ENCODE measurements around the gene TEAD1. TPM values are rescaled to one million over a fixed set of nuclear protein-coding genes. Genes with fewer than 3 reads are reported as not detected.

TEAD1 gene
- polyA plus RNA-seq, 5 donors, result 47.5 to 104 (median 79.0) TPM

DNA sequence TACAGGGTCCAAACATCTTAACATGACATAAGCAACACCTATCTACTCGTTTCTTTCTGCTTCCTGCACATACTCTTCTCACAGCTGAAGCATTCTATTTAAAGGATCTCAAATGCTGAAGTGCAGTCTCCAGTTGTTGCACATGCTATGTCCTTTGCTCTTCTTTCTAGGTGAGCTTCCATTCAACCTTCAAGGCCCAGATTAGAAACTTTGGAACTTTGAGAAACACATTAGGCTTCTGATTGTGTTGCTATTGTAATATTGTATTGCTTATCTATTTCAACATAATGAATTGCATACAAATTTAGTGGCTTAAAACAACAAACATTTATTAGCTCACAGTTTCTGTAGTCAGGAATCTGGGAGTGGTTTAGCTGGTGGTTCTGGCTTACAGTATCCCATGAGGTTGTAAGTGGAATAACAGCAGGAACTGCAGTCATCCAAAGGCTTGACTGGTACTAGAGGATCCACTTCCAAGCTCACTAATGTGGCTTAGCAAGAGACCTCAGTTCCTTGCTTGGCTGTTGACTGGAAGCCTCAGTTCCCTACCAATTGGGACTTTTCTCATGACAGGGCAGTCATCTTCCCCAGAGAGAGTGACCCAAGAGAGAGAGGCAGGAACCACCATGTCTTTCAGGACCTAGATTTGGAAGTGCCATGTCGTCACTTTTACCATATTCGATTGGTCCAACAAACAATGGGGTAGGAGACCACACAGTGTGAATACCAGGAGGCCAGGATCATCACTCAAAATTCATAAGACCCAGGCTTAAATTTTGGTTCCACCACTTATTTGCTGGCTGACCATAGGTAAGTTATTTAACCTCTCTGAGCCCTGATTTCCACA lies 307.7 kb downstream of the TEAD1 start:
- no peak for DNase-seq

DNA sequence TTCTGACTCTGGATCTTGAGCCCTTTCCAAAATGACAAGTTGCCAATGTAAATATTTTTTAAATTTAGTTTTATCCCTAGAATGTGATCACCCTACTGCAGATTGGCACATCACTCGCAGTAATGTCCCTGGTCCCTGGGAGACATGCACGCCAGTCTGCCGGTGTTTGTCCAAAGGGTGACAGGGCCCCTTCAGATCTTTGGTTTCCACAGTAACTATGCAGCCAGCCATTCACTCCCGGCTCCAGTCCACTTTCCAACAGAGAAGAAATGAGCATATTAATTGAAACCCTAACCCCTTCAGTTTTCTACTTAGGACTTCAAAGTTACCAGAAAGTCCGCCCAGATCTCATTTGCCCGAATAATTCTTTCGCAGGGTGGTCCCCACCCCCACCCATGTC lies 309.1 kb downstream of the TEAD1 start:
- DNase-seq, result no peak

- DNase-seq, result no peak
Observed at GRCh38 chr11:12986194-12986898, 312.1 kb downstream of the TEAD1 start.

DNA sequence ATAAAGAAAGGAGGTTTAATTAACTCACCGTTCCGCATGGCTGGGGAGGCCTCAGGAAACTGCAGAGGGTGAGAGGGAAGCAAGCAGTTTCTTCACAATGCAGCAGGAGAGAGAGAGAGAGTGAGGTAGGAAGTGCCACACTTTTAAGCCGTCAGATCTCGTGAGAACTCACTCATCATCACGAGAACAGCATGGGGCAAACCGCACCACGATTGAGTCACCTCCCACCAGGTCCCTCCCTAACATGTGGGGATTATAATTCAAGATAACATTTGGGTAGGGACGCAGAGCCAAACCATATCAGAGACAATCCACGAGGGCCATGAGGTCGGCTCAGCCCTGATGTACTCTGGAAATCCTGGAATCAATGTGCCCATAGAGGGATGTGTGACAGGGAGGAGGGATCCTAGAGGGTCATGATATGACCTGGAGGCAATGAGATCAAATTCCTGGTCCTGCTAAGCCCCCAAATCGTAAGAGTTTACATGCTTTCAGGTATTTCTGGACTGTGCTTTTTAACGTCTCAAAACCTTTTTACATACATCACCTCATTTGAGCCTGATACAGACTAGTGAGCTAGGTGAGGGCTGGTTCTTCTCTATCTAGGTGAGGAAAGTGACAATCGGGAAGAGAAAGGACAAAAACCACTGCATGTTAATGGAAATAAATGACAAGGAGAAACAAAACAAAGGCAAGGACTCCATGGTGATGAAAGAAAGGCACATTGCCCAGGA lies 315.4 kb downstream of the TEAD1 start:
- DNase-seq, result no peak

GRCh38 chr11:12990162-12990480 lies 315.9 kb downstream of the TEAD1 start:
- no peak for DNase-seq

- DNase-seq, result no peak
Observed at GRCh38 chr11:12991426-12991825, 317.2 kb downstream of the TEAD1 start.

GRCh38 chr11:12993626-12994025 lies 319.4 kb downstream of the TEAD1 start:
- no peak for DNase-seq
